HepG2 (cell line): Measurements from ENCODE around the gene HADH. TPM values are rescaled to one million over a fixed set of nuclear protein-coding genes. Genes with fewer than 3 reads are reported as not detected.

ENCODE experiments used
- ATAC-seq: fragments of 200-7000 bp; cut with Tn5 transposase; 3 replicates; pipeline ENCODE4 v1.9.1; 2020; ENCODE audit warnings: mild to moderate bottlenecking, moderate library complexity
- BruUV-seq: library from RNA; stranded (reverse); fragments of 400-500 nt; replicated peaks from 2 replicates; lab custom pipeline; 2021; lab: Mats Ljungman, UMichigan
- CTCF ChIA-PET: fragments of 300-600 bp; formaldehyde crosslinking; extraction: SDS; loops from one replicate; lab custom pipeline; 2021; ENCODE audit warnings: low total read pairs, inconsistent platforms, low intra/inter-chr PET ratio; lab: Yijun Ruan, JAX
- POLR2A ChIA-PET: fragments of 350-600 bp; sonication (Branson Sonifier 250); formaldehyde crosslinking; loops from one replicate; lab custom pipeline; 2020; ENCODE audit warnings: antibody characterized with exemption, inconsistent platforms; lab: Yijun Ruan, JAX
- DNase-seq: peaks from one replicate; pipeline ENCODE4 v3.0.0-alpha.2; 2015; ENCODE audit warnings: low spot score
- FAIRE-seq: peaks from 3 replicates; lab custom pipeline; 2011; peaks lifted over from hg19 to GRCh38; lab: Jason Lieb, UNC
- H2AFZ ChIP-seq: one replicate; pipeline ENCODE4 v1.6.1; 2011; ENCODE audit warnings: low read length, inconsistent platforms
- H3K27ac ChIP-seq: fragments of 300-600 bp; 3 replicates; pipeline ENCODE4 v1.8.0; 2011; ENCODE audit warnings: mixed run types, mild to moderate bottlenecking, mixed read lengths, low read length, inconsistent platforms; ENCODE audit not compliant: insufficient read depth; ENCODE audit errors: extremely low read length
- H3K27me3 ChIP-seq, 2 experiments: fragments of 200-600 bp in 1 of 2; 2 replicates in 1 of 2; 3 replicates in 1 of 2; pipeline versions ENCODE4 v1.6.0 to v1.8.0; 2011; ENCODE audit warnings: low read length in 2 of 2, mild to moderate bottlenecking in 2 of 2, moderate library complexity in 2 of 2, inconsistent platforms in 1 of 2; ENCODE audit not compliant: insufficient read depth in 2 of 2, control insufficient read depth in 1 of 2
- H3K36me3 ChIP-seq, 2 experiments: fragments of 200-600 bp in 1 of 2; replicated peaks in 1 of 2; 2 replicates in 1 of 2; 3 replicates in 1 of 2; pipeline versions ENCODE4 v1.5.1 to v1.8.0; 2011; ENCODE audit warnings: low read length in 2 of 2, inconsistent platforms in 1 of 2; ENCODE audit not compliant: insufficient read depth in 2 of 2, control insufficient read depth in 1 of 2
- H3K4me1 ChIP-seq: 2 replicates; pipeline ENCODE4 v1.5.1; 2012; ENCODE audit warnings: low read length, inconsistent platforms; ENCODE audit not compliant: insufficient read depth
- H3K4me2 ChIP-seq: 2 replicates; pipeline ENCODE4 v1.6.0; 2011; ENCODE audit warnings: low read depth, low read length, inconsistent platforms
- H3K4me3 ChIP-seq, 3 experiments: fragments of 200-600 bp in 1 of 3; sonication (generic), shearing (Covaris generic) in 1 of 3; replicated peaks in 1 of 3; 2 replicates each; pipeline ENCODE4 v1.5.1; 2011 to 2016; ENCODE audit warnings: low read length in 3 of 3, inconsistent platforms in 2 of 3, low read depth in 2 of 3, mild to moderate bottlenecking in 2 of 3, control low read depth in 1 of 3, mixed read lengths in 1 of 3; ENCODE audit not compliant: insufficient read depth in 1 of 3
- H3K79me2 ChIP-seq: one replicate; pipeline ENCODE4 v1.6.1; 2011; ENCODE audit warnings: low read length, inconsistent platforms; ENCODE audit not compliant: insufficient read depth
- H3K9ac ChIP-seq: 2 replicates; pipeline ENCODE4 v1.6.0; 2011; ENCODE audit warnings: mild to moderate bottlenecking, low read depth, low read length, inconsistent platforms; ENCODE audit not compliant: insufficient read depth
- H3K9me3 ChIP-seq: 2 replicates; pipeline ENCODE4 v1.5.1; 2012; ENCODE audit warnings: mild to moderate bottlenecking, low read length
- H4K20me1 ChIP-seq: 2 replicates; pipeline ENCODE4 v1.6.0; 2011; ENCODE audit warnings: inconsistent platforms, mild to moderate bottlenecking, low read length, moderate library complexity; ENCODE audit not compliant: insufficient read depth
- CEBPG ChIP-seq: IDR thresholded peaks from 2 replicates; pipeline ENCODE4 v1.6.1; 2016
- EEA1 ChIP-seq: sonication (generic); formaldehyde crosslinking; IDR thresholded peaks from 2 replicates; pipeline ENCODE4 v1.5.1; 2020; ENCODE audit warnings: mild to moderate bottlenecking, missing genetic modification reagents, borderline replicate concordance
- NFRKB ChIP-seq: fragments of 450-650 bp; IDR thresholded peaks from 2 replicates; pipeline ENCODE4 v1.6.1; 2017
- RBAK ChIP-seq: sonication (generic); formaldehyde crosslinking; IDR thresholded peaks from 2 replicates; pipeline ENCODE4 v1.5.1; 2020; ENCODE audit warnings: mild to moderate bottlenecking, missing genetic modification reagents
- RXRA ChIP-seq: sonication (generic); formaldehyde crosslinking; IDR thresholded peaks from 2 replicates; pipeline ENCODE4 v1.5.1; 2020; ENCODE audit warnings: missing genetic modification reagents
- SYNCRIP ChIP-seq: fragments of 200-400 bp; formaldehyde crosslinking; IDR thresholded peaks from 2 replicates; pipeline ENCODE4 v1.6.1; 2018; ENCODE audit warnings: mild to moderate bottlenecking, low read depth, low read length; ENCODE audit not compliant: insufficient read depth
- ZFAT ChIP-seq: sonication (generic); formaldehyde crosslinking; conservative IDR thresholded peaks from 2 replicates; pipeline ENCODE4 v1.8.1; 2023; ENCODE audit warnings: missing genetic modification reagents, inconsistent platforms
- ZFY ChIP-seq: sonication (generic); formaldehyde crosslinking; IDR thresholded peaks from 2 replicates; pipeline ENCODE4 v1.4.0; 2020; ENCODE audit warnings: missing genetic modification reagents
- ZNF460 ChIP-seq: sonication (generic); formaldehyde crosslinking; IDR thresholded peaks from 2 replicates; pipeline ENCODE4 v1.5.1; 2020; ENCODE audit warnings: missing genetic modification reagents, mild to moderate bottlenecking, borderline replicate concordance
- ZNF550 ChIP-seq: sonication (generic); formaldehyde crosslinking; IDR thresholded peaks from 2 replicates; pipeline ENCODE4 v1.4.0; 2020; ENCODE audit warnings: mild to moderate bottlenecking, missing genetic modification reagents, borderline replicate concordance
- ZNF563 ChIP-seq: sonication (generic); formaldehyde crosslinking; IDR thresholded peaks from 2 replicates; pipeline ENCODE4 v1.8.0; 2022; ENCODE audit warnings: mild to moderate bottlenecking, moderate library complexity, missing genetic modification reagents
- ZNF589 ChIP-seq: sonication (generic); formaldehyde crosslinking; conservative IDR thresholded peaks from 2 replicates; pipeline ENCODE4 v1.8.0; 2022; ENCODE audit warnings: mild to moderate bottlenecking, moderate library complexity, missing genetic modification reagents
- WGBS: methylation state at CpG from one replicate; pipeline ENCODE4 v1.1.6; 2017; ENCODE audit warnings: low lambda C conversion rate; 5-methylcytosine and 5-hydroxymethylcytosine counted together
- in situ Hi-C: cut with HindIII; loops from 2 replicates; pipeline ENCODE4 v1.10.0; 2017; ENCODE audit warnings: low pct_unique_long_range_greater_than_20kb; ENCODE audit not compliant: extremely low pct_ligation_motif_present
- intact Hi-C: fragments of 100-400 bp; cut with micrococcal nuclease; formaldehyde crosslinking; loops from one replicate; pipeline ENCODE4 v1.10.0; 2022; ENCODE audit not compliant: unreplicated experiment
- polyA plus RNA-seq, 8 experiments: library from polyadenylated mRNA; depleted of rRNA in 3 of 8; stranded (reverse) in 7 of 8; unstranded in 1 of 8; fragments of >200 nt; fragmentation: Illumina TruSeq in 4 of 8; extraction: Trizol in 4 of 8; gene quantifications; 2 replicates each; pipeline versions ENCODE4 v1.2.1 to v1.2.3, GENCODE V29; 2011 to 2016; ENCODE audit warnings: low read depth in 4 of 8, missing spikeins in 1 of 8, mixed read lengths in 1 of 8; ENCODE audit not compliant: insufficient read depth in 1 of 8
- total RNA-seq, 5 experiments: library from RNA; depleted of rRNA; stranded (reverse); fragments of >200 nt; fragmentation: Illumina TruSeq; extraction: Trizol; gene quantifications; 2 replicates each; pipeline ENCODE4 v1.2.3, GENCODE V29; 2016; ENCODE audit warnings: low read depth in 1 of 5
- TF ChIP-seq, protein P1 (sequence below): sonication (generic); formaldehyde crosslinking; IDR thresholded peaks from one replicate; pipeline ENCODE4 v1.5.1; 2020; ENCODE audit warnings: mild to moderate bottlenecking, missing genetic modification reagents; ENCODE audit errors: not compliant biosample characterization

Gene HADH
- total and polyA plus RNA-seq, 2 of the 13 experiments (the other 11 are each of a cell fraction or from before 2014, with no cell fraction given), result 29.6 to 33.9 TPM

DNA sequence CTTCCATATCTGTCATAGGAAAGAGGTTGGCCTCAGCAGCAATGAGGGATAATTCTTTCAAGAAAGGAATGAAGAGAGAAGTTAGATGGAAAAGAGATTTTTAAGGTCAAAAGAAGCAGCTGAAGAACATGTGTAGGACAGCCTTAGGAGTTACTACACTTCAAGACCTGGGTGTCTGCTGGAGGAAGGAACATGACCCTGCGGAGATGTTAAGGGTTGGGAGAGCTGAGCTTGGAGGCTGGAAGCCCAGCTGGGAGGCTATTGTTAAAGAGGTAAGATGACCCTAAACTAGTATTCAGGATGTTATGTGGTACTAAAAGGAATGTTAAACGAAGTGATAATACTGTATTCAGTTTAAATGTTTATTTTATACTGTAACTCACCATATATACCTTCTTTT lies 15.0 kb downstream of the HADH start:
- Histone ChIP-seq H3K79me2 (no peaks in the 10 kb centered on the region), H4K20me1 (no peaks in the 10 kb centered on the region), H3K4me2 (no peak overlapping the region), H3K27me3 (no peaks in the 10 kb centered on the region), H3K9me3 (no peaks in the 10 kb centered on the region), H3K9ac (no peak overlapping the region), H3K4me1 (peaks cover 11% of the 10 kb centered on the region), H3K4me3 (no peak overlapping the region), H3K27ac (no peak overlapping the region), H3K36me3 (peaks cover 0 to 4% of the 10 kb centered on the region in 2 experiments; a peak in 1 of 5 replicates), H2AFZ (no peak overlapping the region)
- 94% methylated on average over 2 of the region's 2 CpGs for WGBS
- ATAC-seq, result no peak
- DNase-seq, result no peak
- in situ Hi-C loops, result no loop called here
- intact Hi-C loops, result no loop called here
- ChIA-PET CTCF (no interaction called here), POLR2A (no interaction called here)
- no TSS peak for BruUV-seq
- no peak for FAIRE-seq
- no peak for TF ChIP-seq ZNF550 (CRISPR knock-in tag)
- no peak for TF ChIP-seq NFRKB
- TF ChIP-seq RBAK (CRISPR knock-in tag), result no peak
- TF ChIP-seq ZFY (CRISPR knock-in tag), result no peak
- TF ChIP-seq CEBPG (CRISPR knock-in tag), result no peak
- no peak for TF ChIP-seq ZNF460 (CRISPR knock-in tag)
- TF ChIP-seq EEA1 (CRISPR knock-in tag), result no peak
- TF ChIP-seq ZNF589 (CRISPR knock-in tag), result no peak
- no peak for TF ChIP-seq SYNCRIP
- no peak for TF ChIP-seq ZFAT (CRISPR knock-in tag)
- no peak for TF ChIP-seq RXRA

DNA sequence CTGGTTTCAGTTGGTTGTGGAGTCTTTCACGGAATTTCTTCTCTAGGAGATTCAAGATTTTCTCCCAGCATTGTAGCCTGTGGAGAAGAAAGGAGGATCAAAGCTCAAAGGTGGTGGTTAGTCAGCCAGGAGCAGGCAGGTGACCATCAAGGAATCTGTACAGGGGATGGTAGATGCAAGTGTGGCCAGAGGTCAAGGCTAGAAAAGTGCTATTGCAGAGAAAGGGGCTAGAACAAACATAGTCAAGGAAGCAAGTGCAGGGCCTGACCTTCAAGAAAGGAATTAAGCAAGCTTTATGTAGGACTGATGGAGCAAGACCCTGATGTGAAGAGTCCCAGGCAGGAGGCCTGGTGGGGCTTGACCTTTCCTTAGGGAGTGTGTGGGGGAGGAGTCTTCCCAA lies 16.1 kb downstream of the HADH start:
- 100% methylated on average over 1 of the region's 1 CpG for WGBS
- TF ChIP-seq, protein P1, sequence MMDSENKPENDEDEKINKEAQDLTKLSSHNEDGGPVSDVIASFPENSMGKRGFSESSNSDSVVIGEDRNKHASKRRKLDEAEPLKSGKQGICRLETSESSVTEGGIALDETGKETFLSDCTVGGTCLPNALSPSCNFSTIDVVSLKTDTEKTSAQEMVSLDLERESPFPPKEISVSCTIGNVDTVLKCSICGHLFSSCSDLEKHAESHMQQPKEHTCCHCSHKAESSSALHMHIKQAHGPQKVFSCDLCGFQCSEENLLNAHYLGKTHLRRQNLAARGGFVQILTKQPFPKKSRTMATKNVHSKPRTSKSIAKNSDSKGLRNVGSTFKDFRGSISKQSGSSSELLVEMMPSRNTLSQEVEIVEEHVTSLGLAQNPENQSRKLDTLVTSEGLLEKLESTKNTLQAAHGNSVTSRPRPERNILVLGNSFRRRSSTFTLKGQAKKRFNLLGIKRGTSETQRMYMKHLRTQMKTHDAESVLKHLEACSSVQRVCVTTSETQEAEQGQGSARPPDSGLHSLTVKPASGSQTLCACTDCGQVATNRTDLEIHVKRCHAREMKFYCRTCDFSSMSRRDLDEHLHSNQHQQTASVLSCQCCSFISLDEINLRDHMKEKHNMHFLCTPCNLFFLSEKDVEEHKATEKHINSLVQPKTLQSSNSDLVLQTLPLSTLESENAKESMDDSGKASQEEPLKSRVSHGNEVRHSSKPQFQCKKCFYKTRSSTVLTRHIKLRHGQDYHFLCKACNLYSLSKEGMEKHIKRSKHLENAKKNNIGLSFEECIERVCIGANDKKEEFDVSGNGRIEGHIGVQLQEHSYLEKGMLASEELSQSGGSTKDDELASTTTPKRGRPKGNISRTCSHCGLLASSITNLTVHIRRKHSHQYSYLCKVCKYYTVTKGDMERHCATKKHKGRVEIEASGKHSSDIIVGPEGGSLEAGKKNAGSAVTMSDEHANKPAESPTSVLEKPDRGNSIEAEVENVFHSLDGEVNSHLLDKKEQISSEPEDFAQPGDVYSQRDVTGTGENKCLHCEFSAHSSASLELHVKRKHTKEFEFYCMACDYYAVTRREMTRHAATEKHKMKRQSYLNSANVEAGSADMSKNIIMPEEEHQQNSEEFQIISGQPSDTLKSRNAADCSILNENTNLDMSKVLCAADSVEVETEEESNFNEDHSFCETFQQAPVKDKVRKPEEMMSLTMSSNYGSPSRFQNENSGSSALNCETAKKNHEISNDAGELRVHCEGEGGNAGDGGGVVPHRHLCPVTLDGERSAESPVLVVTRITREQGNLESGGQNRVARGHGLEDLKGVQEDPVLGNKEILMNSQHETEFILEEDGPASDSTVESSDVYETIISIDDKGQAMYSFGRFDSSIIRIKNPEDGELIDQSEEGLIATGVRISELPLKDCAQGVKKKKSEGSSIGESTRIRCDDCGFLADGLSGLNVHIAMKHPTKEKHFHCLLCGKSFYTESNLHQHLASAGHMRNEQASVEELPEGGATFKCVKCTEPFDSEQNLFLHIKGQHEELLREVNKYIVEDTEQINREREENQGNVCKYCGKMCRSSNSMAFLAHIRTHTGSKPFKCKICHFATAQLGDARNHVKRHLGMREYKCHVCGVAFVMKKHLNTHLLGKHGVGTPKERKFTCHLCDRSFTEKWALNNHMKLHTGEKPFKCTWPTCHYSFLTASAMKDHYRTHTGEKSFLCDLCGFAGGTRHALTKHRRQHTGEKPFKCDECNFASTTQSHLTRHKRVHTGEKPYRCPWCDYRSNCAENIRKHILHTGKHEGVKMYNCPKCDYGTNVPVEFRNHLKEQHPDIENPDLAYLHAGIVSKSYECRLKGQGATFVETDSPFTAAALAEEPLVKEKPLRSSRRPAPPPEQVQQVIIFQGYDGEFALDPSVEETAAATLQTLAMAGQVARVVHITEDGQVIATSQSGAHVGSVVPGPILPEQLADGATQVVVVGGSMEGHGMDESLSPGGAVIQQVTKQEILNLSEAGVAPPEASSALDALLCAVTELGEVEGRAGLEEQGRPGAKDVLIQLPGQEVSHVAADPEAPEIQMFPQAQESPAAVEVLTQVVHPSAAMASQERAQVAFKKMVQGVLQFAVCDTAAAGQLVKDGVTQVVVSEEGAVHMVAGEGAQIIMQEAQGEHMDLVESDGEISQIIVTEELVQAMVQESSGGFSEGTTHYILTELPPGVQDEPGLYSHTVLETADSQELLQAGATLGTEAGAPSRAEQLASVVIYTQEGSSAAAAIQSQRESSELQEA (CRISPR knock-in tag), result no peak
- TF ChIP-seq ZNF563 (CRISPR knock-in tag), result no peak

More for the DNA sequence above, 16.1 kb downstream of the HADH start:
- Histone ChIP-seq H3K36me3 (no peaks in the 10 kb centered on the region), H2AFZ (no peak overlapping the region), H3K27ac (no peak overlapping the region), H3K27me3 (no peaks in the 10 kb centered on the region), H3K4me1 (peaks cover 11% of the 10 kb centered on the region), H3K9me3 (no peaks in the 10 kb centered on the region), H4K20me1 (no peaks in the 10 kb centered on the region), H3K79me2 (no peaks in the 10 kb centered on the region), H3K4me3 (no peak overlapping the region), H3K9ac (no peak overlapping the region), H3K4me2 (no peak overlapping the region)
- FAIRE-seq (no peak), DNase-seq (no peak), ATAC-seq (no peak)
- in situ Hi-C loops, result no loop called here
- intact Hi-C loops, result no loop called here
- ChIA-PET CTCF (no interaction called here), POLR2A (no interaction called here)
- BruUV-seq, result no TSS peak
